ENCODE data around the gene VEZT. TPM values are rescaled to one million over a fixed set of nuclear protein-coding genes. Genes with fewer than 3 reads are reported as not detected.

The VEZT gene
- total RNA-seq, 1 donor from 2014 or later: 69.9 TPM

DNA sequence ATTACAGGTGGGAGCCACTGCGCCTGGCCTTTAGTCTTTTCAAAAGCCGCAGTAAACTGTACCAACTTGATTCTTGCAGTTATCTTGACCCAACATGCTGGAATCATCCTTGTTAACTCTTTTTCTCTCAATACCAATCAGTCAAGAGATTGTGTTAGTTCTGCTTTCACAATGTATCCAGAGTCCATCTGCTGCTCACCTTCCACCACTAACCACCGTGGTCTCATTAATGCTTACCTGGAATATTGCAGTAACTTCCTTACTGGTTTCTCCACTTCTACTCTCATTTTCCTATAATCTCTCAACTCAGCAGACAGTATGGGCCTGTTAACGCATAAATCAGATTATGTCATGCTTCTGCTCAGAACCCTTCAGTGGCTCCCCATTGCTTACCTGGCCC is 62.2 kb downstream of the VEZT start:
- H3K4me1 ChIP-seq: no peaks in the 10 kb centered on the region
- no peaks in the 10 kb centered on the region for H3K9me3 ChIP-seq
- no peak for DNase-seq
- intact Hi-C loops (cut with DNase I): no loop called here
- TF ChIP-seq, protein P1, sequence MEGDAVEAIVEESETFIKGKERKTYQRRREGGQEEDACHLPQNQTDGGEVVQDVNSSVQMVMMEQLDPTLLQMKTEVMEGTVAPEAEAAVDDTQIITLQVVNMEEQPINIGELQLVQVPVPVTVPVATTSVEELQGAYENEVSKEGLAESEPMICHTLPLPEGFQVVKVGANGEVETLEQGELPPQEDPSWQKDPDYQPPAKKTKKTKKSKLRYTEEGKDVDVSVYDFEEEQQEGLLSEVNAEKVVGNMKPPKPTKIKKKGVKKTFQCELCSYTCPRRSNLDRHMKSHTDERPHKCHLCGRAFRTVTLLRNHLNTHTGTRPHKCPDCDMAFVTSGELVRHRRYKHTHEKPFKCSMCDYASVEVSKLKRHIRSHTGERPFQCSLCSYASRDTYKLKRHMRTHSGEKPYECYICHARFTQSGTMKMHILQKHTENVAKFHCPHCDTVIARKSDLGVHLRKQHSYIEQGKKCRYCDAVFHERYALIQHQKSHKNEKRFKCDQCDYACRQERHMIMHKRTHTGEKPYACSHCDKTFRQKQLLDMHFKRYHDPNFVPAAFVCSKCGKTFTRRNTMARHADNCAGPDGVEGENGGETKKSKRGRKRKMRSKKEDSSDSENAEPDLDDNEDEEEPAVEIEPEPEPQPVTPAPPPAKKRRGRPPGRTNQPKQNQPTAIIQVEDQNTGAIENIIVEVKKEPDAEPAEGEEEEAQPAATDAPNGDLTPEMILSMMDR (IDR thresholded peaks at IDR 0.05): no peak
- H3K27me3 ChIP-seq: no peaks in the 10 kb centered on the region
- H3K27ac ChIP-seq: no peak overlapping the region
- peaks cover 78% of the 10 kb centered on the region for H3K36me3 ChIP-seq
- H3K4me3 ChIP-seq: no peak overlapping the region
- ATAC-seq: no peak

DNA sequence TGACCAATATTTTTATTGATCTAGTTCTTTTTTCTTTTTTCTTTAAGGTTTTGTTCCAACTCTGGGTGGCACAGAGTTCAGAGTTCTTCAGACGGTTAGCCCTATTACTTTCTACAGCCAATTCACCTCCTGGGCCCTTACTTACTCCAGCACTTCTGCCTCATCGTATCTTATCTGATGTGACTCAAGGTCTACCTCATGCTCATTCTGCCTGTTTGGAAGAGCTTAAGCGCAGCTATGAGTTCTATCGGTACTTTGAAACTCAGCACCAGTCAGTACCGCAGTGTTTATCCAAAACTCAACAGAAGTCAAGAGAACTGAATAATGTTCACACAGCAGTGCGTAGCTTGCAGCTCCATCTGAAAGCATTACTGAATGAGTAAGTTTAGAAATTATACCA is 64.7 kb downstream of the VEZT start:
- intact Hi-C loops (cut with DNase I): no loop called here

GRCh38 chr12:95283371-95283770 is 65.8 kb downstream of the VEZT start:
- Histone ChIP-seq H3K36me3 (peaks cover 75% of the 10 kb centered on the region), H3K27ac (no peak overlapping the region), H3K27me3 (no peaks in the 10 kb centered on the region), H3K9me3 (no peaks in the 10 kb centered on the region), H3K4me1 (no peaks in the 10 kb centered on the region), H3K4me3 (no peak overlapping the region)
- DNase-seq (no peak), ATAC-seq (no peak)
- TF ChIP-seq, protein P1 (IDR thresholded peaks at IDR 0.05): no peak
- intact Hi-C loops (cut with DNase I): no loop called here

More for the DNA sequence above, 64.7 kb downstream of the VEZT start:
- no peaks in the 10 kb centered on the region for H3K27me3 ChIP-seq
- peaks cover 79% of the 10 kb centered on the region for H3K36me3 ChIP-seq
- H3K9me3 ChIP-seq: no peaks in the 10 kb centered on the region
- no peak for DNase-seq
- ATAC-seq: no peak
- no peak overlapping the region for H3K4me3 ChIP-seq
- H3K27ac ChIP-seq: no peak overlapping the region
- TF ChIP-seq, protein P1 (IDR thresholded peaks at IDR 0.05): no peak
- H3K4me1 ChIP-seq: no peaks in the 10 kb centered on the region

- no peak overlapping the region for H3K4me3 ChIP-seq
- peaks cover 73% of the 10 kb centered on the region for H3K36me3 ChIP-seq
- H3K9me3 ChIP-seq: no peaks in the 10 kb centered on the region
- ATAC-seq (no peak), DNase-seq (no peak)
- H3K27ac ChIP-seq: no peak overlapping the region
- H3K27me3 ChIP-seq: no peaks in the 10 kb centered on the region
- no peaks in the 10 kb centered on the region for H3K4me1 ChIP-seq
- TF ChIP-seq, protein P1 (IDR thresholded peaks at IDR 0.05): no peak
- intact Hi-C loops (cut with DNase I): no loop called here
Observed at GRCh38 chr12:95286713-95287112, 69.1 kb downstream of the VEZT start.

DNA sequence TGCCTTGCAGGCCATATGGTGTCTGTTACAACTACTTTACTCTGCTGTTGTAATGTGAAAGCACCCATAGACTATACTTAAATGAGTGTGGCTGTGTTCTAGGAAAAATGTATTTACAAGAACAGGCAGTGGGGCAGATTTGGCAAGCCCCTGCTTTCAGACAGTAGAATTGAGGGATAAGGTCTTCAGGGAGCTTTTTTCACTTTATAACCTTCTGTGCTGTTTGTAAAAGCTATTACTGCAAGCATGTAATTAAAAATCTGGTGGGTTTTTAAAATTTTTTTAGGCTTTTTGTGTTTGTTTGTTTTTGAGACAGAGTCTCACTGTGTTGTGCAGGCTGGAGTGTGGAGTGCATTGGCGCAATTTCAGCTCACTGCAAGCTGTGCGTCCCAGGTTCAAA is 73.9 kb downstream of the VEZT start:
- TF ChIP-seq, protein P1 (IDR thresholded peaks at IDR 0.05): no peak
- intact Hi-C loops (cut with DNase I): no loop called here
- ATAC-seq (no peak), DNase-seq (no peak)
- no peaks in the 10 kb centered on the region for H3K4me1 ChIP-seq
- H3K4me3 ChIP-seq: no peak overlapping the region
- peaks cover 58% of the 10 kb centered on the region for H3K36me3 ChIP-seq
- no peaks in the 10 kb centered on the region for H3K9me3 ChIP-seq
- no peaks in the 10 kb centered on the region for H3K27me3 ChIP-seq
- no peak overlapping the region for H3K27ac ChIP-seq

DNA sequence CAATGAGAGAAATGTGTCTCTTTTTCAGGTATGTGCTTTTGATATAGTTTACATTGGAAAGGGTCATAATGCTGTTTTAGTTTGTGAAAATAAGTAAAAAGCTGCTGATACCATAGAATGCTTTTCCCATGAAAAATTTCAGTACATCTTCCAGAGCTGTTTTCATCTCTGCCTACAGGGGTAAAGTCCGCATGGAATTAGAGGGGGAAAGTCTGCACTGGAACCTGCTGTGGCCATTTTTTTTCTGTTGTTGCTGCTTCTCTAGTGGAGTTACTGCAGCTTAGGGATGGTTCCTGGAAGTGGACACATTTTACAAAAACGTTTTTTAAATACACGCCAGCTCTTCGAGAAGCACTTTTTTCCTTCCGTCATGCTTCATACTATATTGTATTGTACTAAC is 81.3 kb downstream of the VEZT start:
- Histone ChIP-seq H3K36me3 (peaks cover 64% of the 10 kb centered on the region), H3K4me1 (no peaks in the 10 kb centered on the region), H3K27me3 (no peaks in the 10 kb centered on the region), H3K9me3 (no peaks in the 10 kb centered on the region), H3K27ac (no peak overlapping the region), H3K4me3 (no peak overlapping the region)
- intact Hi-C loops (cut with DNase I): no loop called here
- DNase-seq (no peak), ATAC-seq (no peak)
- TF ChIP-seq, protein P1 (IDR thresholded peaks at IDR 0.05): no peak
